NAMALWA (cell line): ENCODE results near the gene PDLIM1.
"Not testable (repeated sequence)": the region's sequence is repeated elsewhere in the genome, so short reads cannot be mapped to it uniquely, and the experiment has no call there.

ENCODE experiments used
- DNase-seq: peaks from one replicate; pipeline ENCODE4 v3.0.0-alpha.2; 2015; ENCODE audit warnings: low spot score

PDLIM1 gene

GRCh38 chr10:95240096-95240495 is 50.7 kb downstream of the PDLIM1 start:
- DNase-seq: not testable (repeated sequence)

- no peak for DNase-seq
These were observed 53.2 kb downstream of the PDLIM1 start for GRCh38 chr10:95237376-95238170.

GRCh38 chr10:95236068-95236903 is 54.5 kb downstream of the PDLIM1 start:
- peak; percentile 37 for DNase-seq

- DNase-seq: no peak
These were observed 55.1 kb downstream of the PDLIM1 start for GRCh38 chr10:95235676-95236067.

- no peak for DNase-seq
These were observed 55.9 kb downstream of the PDLIM1 start for GRCh38 chr10:95234951-95235350.

GRCh38 chr10:95233377-95234034 is 57.3 kb downstream of the PDLIM1 start:
- DNase-seq: no peak

- DNase-seq: not testable (repeated sequence)
These were observed 59.9 kb downstream of the PDLIM1 start for GRCh38 chr10:95230677-95231586.

GRCh38 chr10:95229724-95230627 is 60.8 kb downstream of the PDLIM1 start:
- no peak for DNase-seq

- not testable (repeated sequence) for DNase-seq
These were observed 61.7 kb downstream of the PDLIM1 start for GRCh38 chr10:95228934-95229723.

- DNase-seq: no peak
These were observed 65.7 kb downstream of the PDLIM1 start for GRCh38 chr10:95225136-95225535.

- DNase-seq: no peak
These were observed 69.7 kb downstream of the PDLIM1 start for GRCh38 chr10:95221124-95221523.

GRCh38 chr10:95220539-95220938 is 70.3 kb downstream of the PDLIM1 start:
- DNase-seq: no peak

- DNase-seq: no peak
These were observed 73.3 kb downstream of the PDLIM1 start for GRCh38 chr10:95217476-95217875.

- DNase-seq: no peak
These were observed 76.0 kb downstream of the PDLIM1 start for GRCh38 chr10:95214793-95215192.

GRCh38 chr10:95214369-95214768 is 76.4 kb downstream of the PDLIM1 start:
- no peak for DNase-seq

GRCh38 chr10:95211606-95212279 is 79.1 kb downstream of the PDLIM1 start:
- no peak for DNase-seq

- no peak for DNase-seq
These were observed 81.2 kb downstream of the PDLIM1 start for GRCh38 chr10:95209509-95210127.

- DNase-seq: peak; percentile 23
These were observed 82.0 kb downstream of the PDLIM1 start for GRCh38 chr10:95208702-95209391.
